Smooth muscle cell (in vitro differentiated cells): ENCODE results near the gene ASCC1. TPM values are rescaled to one million over a fixed set of nuclear protein-coding genes. Genes with fewer than 3 reads are reported as not detected.

ENCODE experiments used
- DNase-seq: peaks from one replicate; lab custom pipeline; 2025; ENCODE audit not compliant: unreplicated experiment; lab: John Stamatoyannopoulos, UW
- H2AFZ ChIP-seq: fragments of 200-600 bp; sonication (generic); 2 replicates; pipeline ENCODE4 v1.6.0; 2016; ENCODE audit warnings: antibody characterized with exemption, low read depth, mild to moderate bottlenecking
- H3F3A ChIP-seq: fragments of 200-600 bp; sonication (generic); 2 replicates; pipeline ENCODE4 v1.6.0; 2017; ENCODE audit warnings: antibody characterized with exemption, low read depth
- H3K27ac ChIP-seq: fragments of 200-600 bp; sonication (generic); 2 replicates; pipeline ENCODE4 v1.5.1; 2016; ENCODE audit warnings: low read depth, mild to moderate bottlenecking
- H3K27me3 ChIP-seq: fragments of 200-600 bp; sonication (generic); 2 replicates; pipeline ENCODE4 v1.6.1; 2016; ENCODE audit warnings: low read depth, mild to moderate bottlenecking
- H3K36me3 ChIP-seq: fragments of 200-600 bp; sonication (generic); 2 replicates; pipeline ENCODE4 v1.5.1; 2016; ENCODE audit warnings: low read depth
- H3K4me1 ChIP-seq: fragments of 200-600 bp; sonication (generic); 2 replicates; pipeline ENCODE4 v1.5.1; 2016; ENCODE audit warnings: low read depth
- H3K4me2 ChIP-seq: fragments of 200-600 bp; sonication (generic); 2 replicates; pipeline ENCODE4 v1.6.0; 2016; ENCODE audit warnings: mild to moderate bottlenecking
- H3K4me3 ChIP-seq: fragments of 200-600 bp; sonication (generic); 2 replicates; pipeline ENCODE4 v1.5.1; 2016; ENCODE audit warnings: mild to moderate bottlenecking
- H3K79me2 ChIP-seq: fragments of 200-600 bp; sonication (generic); 2 replicates; pipeline ENCODE4 v1.6.0; 2016; ENCODE audit warnings: low read depth, mild to moderate bottlenecking
- H3K9ac ChIP-seq: fragments of 200-600 bp; sonication (generic); 2 replicates; pipeline ENCODE4 v1.6.0; 2016; ENCODE audit warnings: low read depth
- H3K9me3 ChIP-seq: fragments of 200-600 bp; sonication (generic); replicated peaks from 2 replicates; pipeline ENCODE4 v1.5.1; 2016; ENCODE audit warnings: low read depth
- H4K20me1 ChIP-seq: fragments of 200-600 bp; sonication (generic); 2 replicates; pipeline ENCODE4 v1.6.0; 2016; ENCODE audit warnings: low read depth
- CTCF ChIP-seq: fragments of 200-600 bp; sonication (generic); IDR thresholded peaks from 2 replicates; pipeline ENCODE4 v1.5.1; 2017; ENCODE audit warnings: borderline replicate concordance, mild to moderate bottlenecking, antibody characterized with exemption; ENCODE audit not compliant: insufficient read depth, poor library complexity, severe bottlenecking
- WGBS: methylation state at CpG from one replicate; pipeline ENCODE4 v1.1.7; 2016; ENCODE audit warnings: low lambda C conversion rate; 5-methylcytosine and 5-hydroxymethylcytosine counted together
- polyA plus RNA-seq: library from polyadenylated mRNA; unstranded; fragments of >200 nt; fragmentation: Nextera tagmentation; extraction: Ambion mirVana; gene quantifications from 2 replicates; pipeline ENCODE4 v1.2.1, GENCODE V29; 2016
- small RNA-seq: library from RNA; depleted of rRNA; stranded (forward); fragments of <200 nt; gene quantifications from one replicate; pipeline ENCODE3, GENCODE V24; 2014
- total RNA-seq: library from RNA; depleted of rRNA; stranded (reverse); fragments of >200 nt; gene quantifications from 2 replicates; pipeline ENCODE4 v1.2.3, GENCODE V29; 2014

ASCC1 gene
- total and polyA plus RNA-seq, 2 experiments from 2014 or later = 24.0 to 28.1 TPM

- Histone ChIP-seq H3F3A (peaks cover 10% of the 10 kb centered on the region), H3K9me3 (no peaks in the 10 kb centered on the region), H3K27me3 (no peaks in the 10 kb centered on the region), H3K4me3 (no peak overlapping the region), H3K79me2 (no peaks in the 10 kb centered on the region), H3K4me1 (peaks cover 10% of the 10 kb centered on the region), H3K4me2 (no peak overlapping the region), H3K27ac (no peak overlapping the region), H4K20me1 (no peaks in the 10 kb centered on the region), H2AFZ (peak overlapping the region; percentile 20), H3K9ac (no peak overlapping the region), H3K36me3 (no peaks in the 10 kb centered on the region)
- peak; percentile 99 for TF ChIP-seq CTCF
- DNase-seq = peak; percentile 65
- 25% methylated on average over 12 of the region's 12 CpGs for WGBS
Measured at GRCh38 chr10:72048450-72049124, 167.5 kb downstream of the ASCC1 start.

Small RNAs within 50 kb of the gene (small RNA-seq; reads per million reads assigned to genes)
- gene RF00019 (not detected), gene RF00340 (not detected)

Other genes with a start within 250 kb of the ASCC1 start
- gene SPOCK2, start 127.7 kb downstream of the ASCC1 start, total RNA-seq = 0.09 and 1.1 TPM in 2 replicates
- 0.47 TPM in 1 of 2 replicates, not detected in the other for gene SPOCK2, start 127.7 kb downstream of the ASCC1 start, polyA plus RNA-seq
- gene ANAPC16, start 264 bp downstream of the ASCC1 start, total RNA-seq = 50.8 and 81.8 TPM in 2 replicates
- 76.4 and 80.8 TPM in 2 replicates for gene ANAPC16, start 264 bp downstream of the ASCC1 start, polyA plus RNA-seq
- gene DDIT4, start 57.6 kb upstream of the ASCC1 start, total RNA-seq = 161 and 198 TPM in 2 replicates
- gene DDIT4, start 57.6 kb upstream of the ASCC1 start, polyA plus RNA-seq = 248 and 299 TPM in 2 replicates
- gene DNAJB12, start 138.6 kb upstream of the ASCC1 start, total RNA-seq = 12.5 and 14.3 TPM in 2 replicates
- gene DNAJB12, start 138.6 kb upstream of the ASCC1 start, polyA plus RNA-seq = 24.5 and 26.7 TPM in 2 replicates